Measurements from ENCODE around the gene CD99. TPM values are rescaled to one million over a fixed set of nuclear protein-coding genes. Genes with fewer than 3 reads are reported as not detected.

CD99 gene
- total and polyA plus RNA-seq, 2 of the 13 experiments (the other 11 are each of a cell fraction or from before 2014, with no cell fraction given), result 78.8 to 111 TPM

DNA sequence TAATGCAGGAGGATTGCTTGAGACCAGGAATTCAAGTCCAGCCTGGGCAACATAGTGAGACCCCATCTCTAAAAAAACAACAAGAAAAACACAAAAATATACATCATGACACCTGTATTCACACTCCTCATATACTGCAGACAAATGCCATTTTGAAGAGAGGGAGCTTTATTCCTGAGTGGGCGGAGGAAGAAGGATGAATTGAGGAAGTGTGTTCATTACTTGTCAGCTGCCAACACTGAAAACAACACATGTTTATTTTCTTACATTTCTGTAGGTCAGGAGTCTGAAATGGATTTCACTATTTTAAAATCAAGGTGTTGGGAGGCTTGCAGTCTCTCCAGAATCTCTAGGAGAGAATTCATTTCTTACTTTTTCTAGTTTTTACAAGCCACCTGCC lies 47.2 kb upstream of the CD99 start:
- TF ChIP-seq ZBTB7B (CRISPR knock-in tag; IDR thresholded peaks at IDR 0.05), result no peak
- TF ChIP-seq PHB2 (IDR thresholded peaks at IDR 0.05; ENCODE audit: partially characterized antibody), result no peak
- TF ChIP-seq, protein P1, sequence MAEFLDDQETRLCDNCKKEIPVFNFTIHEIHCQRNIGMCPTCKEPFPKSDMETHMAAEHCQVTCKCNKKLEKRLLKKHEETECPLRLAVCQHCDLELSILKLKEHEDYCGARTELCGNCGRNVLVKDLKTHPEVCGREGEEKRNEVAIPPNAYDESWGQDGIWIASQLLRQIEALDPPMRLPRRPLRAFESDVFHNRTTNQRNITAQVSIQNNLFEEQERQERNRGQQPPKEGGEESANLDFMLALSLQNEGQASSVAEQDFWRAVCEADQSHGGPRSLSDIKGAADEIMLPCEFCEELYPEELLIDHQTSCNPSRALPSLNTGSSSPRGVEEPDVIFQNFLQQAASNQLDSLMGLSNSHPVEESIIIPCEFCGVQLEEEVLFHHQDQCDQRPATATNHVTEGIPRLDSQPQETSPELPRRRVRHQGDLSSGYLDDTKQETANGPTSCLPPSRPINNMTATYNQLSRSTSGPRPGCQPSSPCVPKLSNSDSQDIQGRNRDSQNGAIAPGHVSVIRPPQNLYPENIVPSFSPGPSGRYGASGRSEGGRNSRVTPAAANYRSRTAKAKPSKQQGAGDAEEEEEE (CRISPR knock-in tag; IDR thresholded peaks at IDR 0.05; ENCODE audit: borderline replicate concordance), result no peak
- no peak for TF ChIP-seq NFKBIZ (CRISPR knock-in tag; IDR thresholded peaks at IDR 0.05)
- no peak for TF ChIP-seq PHF5A (CRISPR knock-in tag; IDR thresholded peaks at IDR 0.05; ENCODE audit: low read depth, unreplicated experiment)
- TF ChIP-seq, protein P2, sequence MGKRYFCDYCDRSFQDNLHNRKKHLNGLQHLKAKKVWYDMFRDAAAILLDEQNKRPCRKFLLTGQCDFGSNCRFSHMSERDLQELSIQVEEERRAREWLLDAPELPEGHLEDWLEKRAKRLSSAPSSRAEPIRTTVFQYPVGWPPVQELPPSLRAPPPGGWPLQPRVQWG (CRISPR knock-in tag; IDR thresholded peaks at IDR 0.05; ENCODE audit: borderline replicate concordance, low read depth), result no peak
- no peak for TF ChIP-seq ZBTB7A (CRISPR knock-in tag; IDR thresholded peaks at IDR 0.05)
- no peak for TF ChIP-seq ZNF17 (CRISPR knock-in tag; IDR thresholded peaks at IDR 0.05)
- no peak for TF ChIP-seq FOSL1 (CRISPR knock-in tag; IDR thresholded peaks at IDR 0.05; ENCODE audit: borderline replicate concordance)
- Histone ChIP-seq H3K27me3 (ENCODE audit: control insufficient read depth in 1 of 2, insufficient read depth in 2 of 2, low read length in 2 of 2) (no peaks in the 10 kb centered on the region; a peak in 1 of 5 replicates), H4K20me1 (ENCODE audit: insufficient read depth, low read length) (no peaks in the 10 kb centered on the region), H3K79me2 (ENCODE audit: insufficient read depth, low read length) (no peaks in the 10 kb centered on the region), H3K9me3 (ENCODE audit: low read length) (no peaks in the 10 kb centered on the region), H3K27ac (ENCODE audit: extremely low read length, insufficient read depth, low read length) (no peak overlapping the region), H3K4me1 (ENCODE audit: insufficient read depth, low read length) (no peaks in the 10 kb centered on the region), H3K36me3 (replicated peaks in 1 of 2; ENCODE audit: control insufficient read depth in 1 of 2, insufficient read depth in 2 of 2, low read length in 2 of 2) (peaks cover 1 to 4% of the 10 kb centered on the region in 2 experiments; a peak in 2 of 5 replicates), H3K9ac (ENCODE audit: insufficient read depth, low read depth, low read length) (no peak overlapping the region), H2AFZ (ENCODE audit: low read length) (no peak overlapping the region), H3K4me2 (ENCODE audit: low read depth, low read length) (no peak overlapping the region), H3K4me3 (replicated peaks in 1 of 3; ENCODE audit: insufficient read depth in 1 of 3, low read depth in 2 of 3, low read length in 3 of 3) (no peak overlapping the region)
- no peak for DNase-seq (ENCODE audit: low spot score)
- ChIA-PET CTCF (ENCODE audit: low intra/inter-chr PET ratio, low total read pairs) (no interaction called here), POLR2A (no interaction called here)
- no peak for FAIRE-seq
- no TSS peak for BruUV-seq (replicated peaks)
- no peak for ATAC-seq
- WGBS (ENCODE audit: low lambda C conversion rate), result 93% methylated on average over 1 of the region's 1 CpG
- intact Hi-C loops (cut with micrococcal nuclease; ENCODE audit: unreplicated experiment) (loop anchor here (1.0 kb wide), 2 partner anchors 63 to 168 kb away; no protein-coding TSS in a partner anchor), in situ Hi-C loops (cut with HindIII; ENCODE audit: extremely low pct_ligation_motif_present, low pct_unique_long_range_greater_than_20kb) (loop anchor here (5.0 kb wide), 1 partner anchor 178 kb away; no protein-coding TSS in a partner anchor)

All from HepG2 (cell line).